ENCODE measurements around the gene SIGLEC9.

The SIGLEC9 gene

DNA sequence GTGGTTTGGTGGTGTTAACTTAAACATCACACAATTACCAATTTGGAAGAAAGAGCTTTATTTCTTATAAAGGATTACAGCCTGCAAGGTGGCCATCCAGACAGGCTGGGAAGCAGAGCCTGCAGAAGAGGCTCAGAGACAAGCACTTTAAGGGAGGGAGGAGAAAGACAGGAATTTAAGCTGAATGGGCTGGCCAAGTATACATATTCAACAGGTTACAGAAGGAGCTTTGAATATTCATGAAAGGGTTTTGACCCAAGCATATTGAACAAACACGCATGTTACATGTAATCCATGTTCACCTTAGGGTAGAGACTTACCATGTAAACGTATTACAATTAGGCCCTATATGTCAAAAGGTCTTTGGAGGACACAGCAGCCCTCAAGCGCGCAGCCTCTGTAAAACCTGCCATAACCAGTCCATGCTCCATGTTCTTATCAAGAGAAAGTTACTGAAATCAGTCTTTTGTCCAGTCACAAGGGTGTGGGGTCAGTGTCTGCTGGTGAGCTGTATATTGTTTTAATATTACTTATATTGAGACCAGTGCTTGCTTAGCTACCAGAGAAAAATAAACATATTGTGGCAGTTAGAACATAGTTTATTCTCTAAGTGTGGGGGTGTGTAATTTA lies 37.3 kb downstream of the SIGLEC9 start:
- TF ChIP-seq, protein P1, sequence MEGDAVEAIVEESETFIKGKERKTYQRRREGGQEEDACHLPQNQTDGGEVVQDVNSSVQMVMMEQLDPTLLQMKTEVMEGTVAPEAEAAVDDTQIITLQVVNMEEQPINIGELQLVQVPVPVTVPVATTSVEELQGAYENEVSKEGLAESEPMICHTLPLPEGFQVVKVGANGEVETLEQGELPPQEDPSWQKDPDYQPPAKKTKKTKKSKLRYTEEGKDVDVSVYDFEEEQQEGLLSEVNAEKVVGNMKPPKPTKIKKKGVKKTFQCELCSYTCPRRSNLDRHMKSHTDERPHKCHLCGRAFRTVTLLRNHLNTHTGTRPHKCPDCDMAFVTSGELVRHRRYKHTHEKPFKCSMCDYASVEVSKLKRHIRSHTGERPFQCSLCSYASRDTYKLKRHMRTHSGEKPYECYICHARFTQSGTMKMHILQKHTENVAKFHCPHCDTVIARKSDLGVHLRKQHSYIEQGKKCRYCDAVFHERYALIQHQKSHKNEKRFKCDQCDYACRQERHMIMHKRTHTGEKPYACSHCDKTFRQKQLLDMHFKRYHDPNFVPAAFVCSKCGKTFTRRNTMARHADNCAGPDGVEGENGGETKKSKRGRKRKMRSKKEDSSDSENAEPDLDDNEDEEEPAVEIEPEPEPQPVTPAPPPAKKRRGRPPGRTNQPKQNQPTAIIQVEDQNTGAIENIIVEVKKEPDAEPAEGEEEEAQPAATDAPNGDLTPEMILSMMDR (IDR thresholded peaks at IDR 0.05): no peak
- H3K4me3 ChIP-seq (ENCODE audit: low read depth in 1 of 2, low read length in 1 of 2): no peak overlapping the region
- H3K36me3 ChIP-seq: no peaks in the 10 kb centered on the region
- H3K27ac ChIP-seq: no peak overlapping the region
- H3K27me3 ChIP-seq: peaks cover 9% of the 10 kb centered on the region
- H3K4me1 ChIP-seq (ENCODE audit: control insufficient read depth in 1 of 2, insufficient read depth in 1 of 2, low read depth in 1 of 2, low read length in 1 of 2): peaks cover 14 to 16% of the 10 kb centered on the region in 2 experiments
- H3K9me3 ChIP-seq: no peaks in the 10 kb centered on the region

DNA sequence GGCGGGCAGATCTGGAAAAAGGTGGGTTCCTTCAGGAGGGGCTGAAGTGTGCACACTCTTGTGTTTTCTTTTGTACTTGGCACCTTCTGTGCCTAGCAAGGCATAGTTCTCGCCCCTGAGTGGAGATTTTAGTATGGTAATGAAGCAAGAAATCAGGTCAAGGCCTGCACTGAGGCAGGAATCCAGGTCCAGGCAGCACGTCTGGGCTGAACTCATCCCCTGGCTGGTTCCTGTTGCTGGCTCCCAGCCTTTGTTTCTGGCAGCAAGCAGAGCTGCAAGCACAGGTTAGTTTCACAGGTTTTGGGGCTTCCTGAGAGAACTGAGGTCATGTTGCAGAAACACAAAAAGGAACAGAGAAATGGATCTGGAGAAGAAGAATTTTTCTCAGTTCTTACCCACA lies 38.6 kb downstream of the SIGLEC9 start:
- TF ChIP-seq, protein P1 (IDR thresholded peaks at IDR 0.05): no peak
- Histone ChIP-seq H3K4me3 (ENCODE audit: low read depth in 1 of 2, low read length in 1 of 2) (no peak overlapping the region), H3K36me3 (no peaks in the 10 kb centered on the region), H3K4me1 (ENCODE audit: control insufficient read depth in 1 of 2, insufficient read depth in 1 of 2, low read depth in 1 of 2, low read length in 1 of 2) (peaks cover 17 to 18% of the 10 kb centered on the region in 2 experiments), H3K27ac (no peak overlapping the region), H3K27me3 (peaks cover 9% of the 10 kb centered on the region), H3K9me3 (no peaks in the 10 kb centered on the region)

DNA sequence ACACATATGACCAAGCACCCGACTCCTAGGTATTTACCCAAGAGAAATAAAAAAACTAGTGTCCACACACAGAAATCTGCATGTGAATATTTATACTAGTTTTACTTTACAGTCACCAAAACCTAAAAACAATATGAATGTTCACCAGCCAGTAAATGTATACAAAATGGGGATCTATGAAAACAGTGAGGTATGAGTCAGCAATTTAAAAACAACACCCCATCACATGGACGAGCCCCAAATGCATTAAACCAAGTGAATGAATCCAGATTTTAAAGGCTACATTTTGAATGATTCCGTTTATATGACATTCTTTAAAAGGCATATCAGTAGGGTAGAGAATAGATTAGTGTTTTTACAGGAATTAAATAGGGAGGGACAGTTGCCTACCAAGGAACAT lies 39.5 kb downstream of the SIGLEC9 start:
- TF ChIP-seq, protein P1 (IDR thresholded peaks at IDR 0.05): no peak
- Histone ChIP-seq H3K4me1 (ENCODE audit: control insufficient read depth in 1 of 2, insufficient read depth in 1 of 2, low read depth in 1 of 2, low read length in 1 of 2) (peaks cover 9 to 12% of the 10 kb centered on the region in 2 experiments), H3K36me3 (no peaks in the 10 kb centered on the region), H3K27ac (no peak overlapping the region), H3K4me3 (ENCODE audit: low read depth in 1 of 2, low read length in 1 of 2) (no peak overlapping the region), H3K9me3 (no peaks in the 10 kb centered on the region), H3K27me3 (peaks cover 9% of the 10 kb centered on the region)

DNA sequence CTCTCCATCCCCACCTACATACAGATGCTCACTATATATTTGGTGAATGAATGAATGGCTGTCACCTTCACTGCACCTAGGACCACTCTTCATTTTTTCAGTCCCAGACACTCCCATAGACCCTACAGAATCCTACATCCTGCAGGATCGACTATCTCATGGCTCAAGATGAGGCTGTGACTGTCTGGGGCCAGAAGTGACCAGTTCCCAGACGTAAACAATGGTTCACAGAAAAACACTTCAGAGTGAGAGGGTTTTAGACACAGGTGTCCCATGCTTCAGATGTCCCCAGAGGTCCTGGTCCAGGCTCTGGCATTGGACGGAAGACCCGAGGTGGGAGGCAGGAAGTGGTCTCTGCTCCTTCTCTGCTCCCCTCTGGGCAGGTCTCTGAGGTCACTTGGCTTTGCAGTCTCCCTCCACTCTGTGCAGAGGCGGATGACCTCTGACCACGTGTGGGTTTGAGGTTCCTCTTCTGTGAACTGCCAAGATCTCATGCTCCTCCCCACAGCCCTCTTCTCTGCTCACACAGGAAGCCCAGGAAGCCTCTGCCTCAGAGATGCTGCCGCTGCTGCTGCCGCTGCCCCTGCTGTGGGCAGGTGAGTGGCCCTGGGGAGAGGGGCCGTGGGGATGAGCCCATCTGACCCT lies 42.3 kb downstream of the SIGLEC9 start:
- no peaks in the 10 kb centered on the region for H3K9me3 ChIP-seq
- peak overlapping the region; percentile 65 for H3K27ac ChIP-seq
- TF ChIP-seq, protein P1 (IDR thresholded peaks at IDR 0.05): peak; percentile 15
- H3K36me3 ChIP-seq: no peaks in the 10 kb centered on the region
- peaks cover 7% of the 10 kb centered on the region for H3K27me3 ChIP-seq
- H3K4me3 ChIP-seq (ENCODE audit: low read depth in 1 of 2, low read length in 1 of 2): peak overlapping the region in 1 of 2 experiments; percentile 28
- peaks cover 9 to 15% of the 10 kb centered on the region in 2 experiments for H3K4me1 ChIP-seq (ENCODE audit: control insufficient read depth in 1 of 2, insufficient read depth in 1 of 2, low read depth in 1 of 2, low read length in 1 of 2)

DNA sequence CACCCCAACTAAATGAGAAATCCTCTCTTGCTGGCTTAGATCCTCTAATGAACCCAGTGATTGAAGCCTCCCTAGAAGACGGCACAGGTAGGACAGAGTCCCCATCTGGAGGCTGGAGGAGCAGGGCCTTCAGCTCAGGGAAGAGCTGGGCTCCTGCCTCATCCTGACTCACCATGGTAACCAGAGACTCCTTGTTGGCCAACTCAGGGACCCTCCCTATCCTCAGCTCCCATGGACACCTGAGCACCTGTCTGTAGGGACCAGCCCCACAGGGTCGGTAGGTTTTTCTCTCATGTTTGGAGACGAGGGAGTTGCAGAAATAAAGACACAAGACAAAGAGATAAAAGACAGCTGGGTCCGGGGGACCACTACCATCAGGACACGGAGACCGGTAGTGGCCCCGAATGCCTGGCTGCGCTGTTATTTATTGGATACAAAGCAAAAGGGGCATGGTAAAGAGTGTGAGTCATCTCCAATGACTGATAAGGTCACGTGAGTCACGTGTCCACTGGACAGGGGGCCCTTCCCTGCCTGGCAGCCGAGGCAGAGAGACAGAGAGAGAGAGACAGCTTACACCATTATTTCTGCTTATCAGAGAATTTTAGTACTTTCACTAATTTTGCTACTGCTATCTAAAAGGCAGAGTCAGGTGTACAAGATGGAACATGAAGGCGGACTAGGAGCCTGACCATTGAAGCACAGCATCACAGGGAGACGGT lies 44.0 kb downstream of the SIGLEC9 start:
- H3K36me3 ChIP-seq: no peaks in the 10 kb centered on the region
- TF ChIP-seq, protein P1 (IDR thresholded peaks at IDR 0.05): no peak
- H3K27ac ChIP-seq: no peak overlapping the region
- peaks cover 9 to 18% of the 10 kb centered on the region in 2 experiments for H3K4me1 ChIP-seq (ENCODE audit: control insufficient read depth in 1 of 2, insufficient read depth in 1 of 2, low read depth in 1 of 2, low read length in 1 of 2)
- H3K9me3 ChIP-seq: no peaks in the 10 kb centered on the region
- no peak overlapping the region for H3K4me3 ChIP-seq (ENCODE audit: low read depth in 1 of 2, low read length in 1 of 2)
- H3K27me3 ChIP-seq: peaks cover 8% of the 10 kb centered on the region
